ENCODE measurements around the gene PIGP.
"Not testable (repeated sequence)": the region's sequence is repeated elsewhere in the genome, so short reads cannot be mapped to it uniquely, and the experiment has no call there.

Gene PIGP

DNA sequence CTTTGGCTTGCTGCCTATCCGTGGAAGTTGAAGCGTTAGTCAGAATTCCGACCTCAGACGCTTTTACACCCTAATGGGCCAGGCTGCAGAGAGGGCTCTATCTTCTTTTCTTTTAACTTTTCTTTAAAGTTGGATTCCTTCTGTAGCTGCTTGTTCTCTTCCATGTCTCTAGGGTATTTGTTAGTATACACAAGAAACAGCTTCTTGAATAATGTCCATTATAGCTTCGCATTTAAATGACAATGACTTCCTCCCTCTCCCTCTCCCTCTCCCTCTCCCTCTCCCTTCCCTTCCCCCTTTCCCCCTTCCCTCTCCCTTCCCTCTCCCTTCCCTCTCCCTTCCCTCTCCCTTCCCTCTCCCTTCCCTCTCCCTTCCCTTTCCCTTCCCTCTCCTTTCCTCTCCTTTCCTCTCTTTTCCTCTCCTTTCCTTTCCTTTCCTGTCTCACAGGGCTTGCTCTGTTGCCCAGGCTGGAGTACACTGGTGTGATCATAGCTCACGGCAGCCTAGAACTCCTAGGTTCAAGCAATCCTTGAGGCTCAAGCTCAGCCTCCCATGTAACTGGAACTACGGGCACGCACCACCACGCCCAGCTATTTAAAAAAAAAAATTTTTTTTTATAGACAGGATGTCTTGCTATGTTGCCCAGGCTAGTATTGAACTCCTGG, 33.3 kb downstream of the PIGP start:
- Mint-ChIP-seq H3K4me3 (no peak overlapping the region), H3K27ac (no peak overlapping the region), H3K36me3 (no peaks in the 10 kb centered on the region)

DNA sequence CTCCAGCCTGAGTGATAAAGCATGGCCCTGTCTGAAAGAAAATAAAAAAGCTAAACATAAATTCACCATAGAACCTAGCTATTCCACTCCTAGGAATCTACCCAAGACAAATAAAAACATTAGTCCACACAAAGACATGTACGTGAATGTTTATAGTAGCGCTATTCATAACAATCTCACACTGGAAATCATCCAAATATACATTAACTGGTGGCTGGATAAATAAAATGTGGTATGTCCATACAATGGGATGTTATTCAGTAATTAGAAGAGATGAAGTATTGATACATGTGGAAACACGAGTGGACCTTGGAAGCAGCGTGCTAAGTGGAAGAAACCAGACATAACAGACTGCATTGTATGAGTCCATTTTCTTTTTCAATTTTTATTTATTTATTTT, 36.7 kb downstream of the PIGP start:
- ATAC-seq = no peak
- H3K27me3 Mint-ChIP-seq = peaks cover 28% of the 10 kb centered on the region

More for the DNA sequence above, 33.3 kb downstream of the PIGP start:
- Mint-ChIP-seq H3K9me3 (no peaks in the 10 kb centered on the region), H3K27me3 (peaks cover 30% of the 10 kb centered on the region), H3K4me1 (peaks cover under 1% of the 10 kb centered on the region)
- ATAC-seq = no peak

DNA sequence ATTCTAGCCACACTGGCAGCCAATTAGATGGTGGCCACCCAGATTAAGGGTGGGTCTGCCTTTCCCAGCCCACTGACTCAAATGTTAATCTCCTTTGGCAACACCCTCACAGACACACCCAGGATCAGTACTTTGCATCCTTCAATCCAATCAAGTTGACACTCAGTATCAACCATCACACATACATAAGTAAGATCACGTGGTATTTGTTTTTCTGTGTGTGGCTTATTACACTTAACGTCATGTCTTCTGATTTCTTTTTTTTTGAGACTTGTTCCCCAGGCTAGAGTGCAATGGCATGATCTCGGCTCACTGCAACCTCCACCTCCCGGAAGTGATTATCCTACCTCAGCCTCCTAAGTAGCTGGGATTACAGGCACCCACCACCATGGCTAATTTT, 38.5 kb downstream of the PIGP start:
- not testable (repeated sequence) for H3K9me3 Mint-ChIP-seq, H3K27ac Mint-ChIP-seq, H3K4me3 Mint-ChIP-seq, H3K36me3 Mint-ChIP-seq, ATAC-seq, H3K4me1 Mint-ChIP-seq
- peaks cover 24% of the 10 kb centered on the region for H3K27me3 Mint-ChIP-seq

More for the DNA sequence above, 36.7 kb downstream of the PIGP start:
- Mint-ChIP-seq H3K4me3 (no peak overlapping the region), H3K27ac (no peak overlapping the region), H3K36me3 (no peaks in the 10 kb centered on the region), H3K4me1 (no peaks in the 10 kb centered on the region), H3K9me3 (no peaks in the 10 kb centered on the region)

DNA sequence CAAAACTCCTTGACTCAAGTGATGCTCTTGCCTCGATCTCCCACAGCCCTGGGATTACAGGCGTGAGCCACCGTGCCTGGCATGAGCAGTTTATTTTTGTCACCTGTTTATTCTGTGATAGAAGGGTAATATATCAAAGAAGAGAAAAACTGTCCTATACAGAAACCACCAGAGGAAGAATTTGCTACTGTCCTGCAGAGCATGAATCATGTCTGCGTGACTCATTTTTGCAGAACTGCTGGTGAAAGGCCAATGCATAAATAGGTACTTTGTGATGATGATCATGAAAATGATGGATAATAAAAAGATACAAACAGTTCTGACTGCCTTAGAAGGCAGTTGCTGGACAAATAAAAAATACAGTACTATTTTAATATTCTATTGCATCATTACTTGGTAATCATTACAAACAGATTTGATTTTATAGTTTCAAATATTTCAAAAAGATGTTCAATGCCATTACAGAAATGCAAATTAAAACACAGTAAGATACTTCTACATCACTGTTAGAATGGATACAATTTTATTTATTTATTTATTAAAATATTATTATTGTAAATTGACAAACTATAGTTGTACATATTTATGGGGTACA, 39.9 kb downstream of the PIGP start:
- Mint-ChIP-seq H3K4me3 (no peak overlapping the region), H3K9me3 (no peaks in the 10 kb centered on the region), H3K27me3 (peaks cover 22% of the 10 kb centered on the region), H3K4me1 (no peaks in the 10 kb centered on the region), H3K36me3 (no peaks in the 10 kb centered on the region), H3K27ac (no peak overlapping the region)
- ATAC-seq = no peak

DNA sequence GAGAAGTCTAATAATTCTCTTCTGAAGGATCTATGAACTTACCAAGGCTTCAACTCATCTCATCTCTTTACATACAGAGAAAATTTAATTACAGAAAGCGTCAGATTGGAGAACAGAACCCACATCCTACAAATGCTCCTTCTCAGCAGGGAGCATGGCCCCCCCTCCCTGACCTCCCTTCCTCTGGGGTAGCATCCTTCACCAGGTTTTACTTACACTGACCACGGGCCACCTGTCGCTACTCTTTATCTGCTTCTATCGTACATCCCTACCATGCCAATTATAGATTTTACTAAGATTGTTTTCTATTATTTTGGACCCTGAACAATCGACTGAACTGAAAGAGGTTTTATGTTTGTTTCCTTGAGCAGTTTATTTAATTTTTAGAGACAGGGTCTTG, 40.6 kb downstream of the PIGP start:
- H3K27ac Mint-ChIP-seq = no peak overlapping the region
- peaks cover 22% of the 10 kb centered on the region for H3K27me3 Mint-ChIP-seq
- no peak overlapping the region for H3K4me3 Mint-ChIP-seq
- no peak for ATAC-seq
- no peaks in the 10 kb centered on the region for H3K9me3 Mint-ChIP-seq
- H3K4me1 Mint-ChIP-seq = no peaks in the 10 kb centered on the region
- no peaks in the 10 kb centered on the region for H3K36me3 Mint-ChIP-seq

DNA sequence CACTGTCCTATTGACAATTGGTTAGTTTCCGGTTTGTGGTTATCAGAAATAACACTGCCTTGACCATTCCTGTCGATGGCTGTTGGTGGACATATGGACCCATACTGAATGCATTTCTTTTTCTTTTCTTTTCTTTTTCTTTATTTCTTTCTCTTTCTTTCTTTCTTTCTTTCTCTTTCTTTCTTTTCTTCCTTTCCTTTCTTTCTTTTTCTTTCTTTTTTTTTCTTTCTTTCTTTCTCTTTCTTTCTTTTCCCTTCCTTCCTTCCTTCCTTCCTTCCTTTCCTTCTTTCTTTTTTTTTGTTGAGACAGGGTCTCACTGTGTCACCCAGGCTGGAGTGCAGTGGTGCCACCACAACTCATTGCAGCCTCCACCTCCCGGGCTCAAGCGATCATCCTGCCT, 42.0 kb downstream of the PIGP start:
- no peaks in the 10 kb centered on the region for H3K36me3 Mint-ChIP-seq
- ATAC-seq = no peak
- H3K4me3 Mint-ChIP-seq = no peak overlapping the region
- no peaks in the 10 kb centered on the region for H3K4me1 Mint-ChIP-seq
- H3K9me3 Mint-ChIP-seq = no peaks in the 10 kb centered on the region
- H3K27me3 Mint-ChIP-seq = peaks cover 22% of the 10 kb centered on the region
- H3K27ac Mint-ChIP-seq = no peak overlapping the region

DNA sequence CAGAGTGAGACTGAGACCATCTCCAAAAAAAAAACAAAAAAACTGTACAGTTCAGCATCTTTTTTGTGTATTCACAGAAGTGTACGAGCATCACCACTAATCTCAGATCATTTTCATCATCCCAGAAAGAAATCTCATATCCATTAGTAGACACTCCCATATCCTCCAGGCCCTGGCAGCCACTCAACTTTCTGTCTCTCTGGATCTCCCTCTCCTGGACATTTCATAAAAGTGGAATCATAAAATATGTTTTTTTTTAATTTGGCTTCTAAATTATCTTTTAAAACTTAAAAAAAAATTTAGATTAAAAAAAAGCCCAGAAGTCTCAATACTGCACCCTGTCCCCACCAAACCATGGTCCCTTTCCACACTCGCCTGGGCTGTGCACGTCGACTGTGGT, 44.3 kb downstream of the PIGP start:
- H3K36me3 Mint-ChIP-seq = no peaks in the 10 kb centered on the region
- H3K4me3 Mint-ChIP-seq = no peak overlapping the region
- no peak for ATAC-seq
- no peaks in the 10 kb centered on the region for H3K4me1 Mint-ChIP-seq
- H3K27ac Mint-ChIP-seq = no peak overlapping the region
- peaks cover 22% of the 10 kb centered on the region for H3K27me3 Mint-ChIP-seq
- peaks cover 2% of the 10 kb centered on the region for H3K9me3 Mint-ChIP-seq

DNA sequence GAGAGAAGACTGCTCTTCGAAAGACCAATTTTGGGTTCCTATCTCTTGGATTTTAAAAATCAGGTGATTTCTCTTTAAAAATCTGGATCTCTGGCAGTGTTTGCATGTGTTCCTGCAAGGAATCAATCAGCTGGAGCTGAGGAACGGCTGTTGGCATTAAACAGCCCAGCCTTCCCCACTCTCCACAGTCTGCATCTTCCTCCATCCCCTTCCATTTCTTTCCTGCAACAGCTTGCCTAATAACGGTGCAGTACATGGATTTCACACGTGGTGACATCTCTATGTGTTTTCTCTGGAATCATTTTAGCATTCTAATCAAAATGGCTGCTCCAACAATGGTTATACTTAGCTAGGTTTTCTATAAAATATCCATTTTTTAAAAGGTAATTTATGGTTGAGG, 46.4 kb downstream of the PIGP start:
- peaks cover 4% of the 10 kb centered on the region for H3K9me3 Mint-ChIP-seq
- no peaks in the 10 kb centered on the region for H3K36me3 Mint-ChIP-seq
- no peak overlapping the region for H3K4me3 Mint-ChIP-seq
- H3K4me1 Mint-ChIP-seq = no peaks in the 10 kb centered on the region
- peaks cover 10% of the 10 kb centered on the region for H3K27me3 Mint-ChIP-seq
- no peak for ATAC-seq
- H3K27ac Mint-ChIP-seq = no peak overlapping the region

DNA sequence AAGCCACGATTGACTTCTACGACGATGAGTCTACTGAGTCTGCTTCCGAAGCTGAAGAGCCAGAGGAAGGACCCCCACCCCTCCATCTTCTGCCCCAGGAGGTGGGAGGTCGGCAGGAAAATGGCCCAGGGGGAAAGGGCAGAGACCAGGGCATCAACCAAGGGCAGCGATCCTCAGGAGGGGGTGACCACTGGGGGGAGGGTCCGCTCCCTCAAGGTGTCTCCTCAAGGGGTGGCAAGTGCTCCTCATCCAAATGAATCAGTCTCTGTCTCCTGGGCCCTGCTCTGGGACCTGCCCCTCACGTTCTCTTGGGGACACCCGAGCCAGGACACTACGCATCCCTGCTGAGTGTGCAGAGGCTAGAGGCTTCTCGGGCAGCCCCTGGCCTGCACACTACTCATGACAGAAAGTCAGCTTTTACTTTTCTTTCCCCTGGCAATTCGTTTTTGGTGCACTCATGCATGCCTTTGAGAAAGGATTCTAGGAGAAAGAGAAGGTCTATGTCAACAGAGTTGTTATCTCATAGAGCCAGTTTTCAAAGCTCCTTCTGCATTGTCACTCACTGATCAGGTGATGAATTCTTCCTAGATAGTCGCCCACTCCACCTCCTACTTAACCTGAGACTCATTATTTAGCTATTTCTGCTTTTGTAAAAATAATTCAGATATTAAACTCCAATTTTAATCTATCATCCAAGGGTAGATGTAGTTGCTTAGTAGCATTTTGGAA, 54.8 kb downstream of the PIGP start:
- H3K9me3 Mint-ChIP-seq = no peaks in the 10 kb centered on the region
- ATAC-seq = no peak
- no peak overlapping the region for H3K4me3 Mint-ChIP-seq
- no peak overlapping the region for H3K27ac Mint-ChIP-seq
- no peaks in the 10 kb centered on the region for H3K36me3 Mint-ChIP-seq
- H3K4me1 Mint-ChIP-seq = no peaks in the 10 kb centered on the region
- peaks cover 36% of the 10 kb centered on the region for H3K27me3 Mint-ChIP-seq

All from stimulated activated memory B cell treated with anti-CD40 and anti-IgM and Interleukin-4, amounts not matched to agents 10 μg/mL and 1 μg/mL and 100 μg/mL, for 72 hours (primary cell).